NCI-H526 (cell line): ENCODE results near the gene ETV4.
A peak's percentile ranks its signal among the peaks of the same experiment; 100 is the strongest.

Experiments used
- DNase-seq, 2 experiments: peaks; one replicate each; lab custom pipeline; 2025; lab: John Stamatoyannopoulos, UW

The ETV4 gene

DNA sequence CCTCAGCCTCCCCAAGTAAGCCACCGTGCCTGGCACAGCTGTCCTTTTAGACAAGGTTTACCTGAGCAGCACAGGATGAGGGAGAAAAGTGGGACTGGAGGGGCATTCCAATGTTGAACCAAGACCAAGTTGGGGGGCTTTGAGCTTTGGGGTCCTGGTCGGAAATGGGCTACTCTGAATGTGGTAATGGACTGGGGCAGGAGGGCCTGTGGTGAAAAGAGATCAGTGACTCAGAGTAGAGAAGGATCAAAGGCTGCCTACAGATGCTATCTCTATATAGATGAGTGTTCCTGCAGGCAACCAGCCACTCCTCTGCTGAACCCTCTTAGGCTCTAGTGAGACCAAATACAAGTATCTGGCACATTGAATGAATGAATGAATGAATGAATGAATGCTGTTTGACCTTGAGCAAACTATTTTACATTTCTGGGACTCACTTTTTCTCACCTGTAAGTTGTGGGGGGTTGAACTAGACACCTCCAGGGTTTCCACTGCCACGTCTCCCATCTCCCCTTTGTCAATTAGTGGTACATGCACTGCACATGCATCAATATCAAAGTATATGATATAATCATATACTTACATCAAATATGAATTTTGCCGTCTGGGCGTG is 26.3 kb upstream of the ETV4 start:
- DNase-seq = no peak

DNA sequence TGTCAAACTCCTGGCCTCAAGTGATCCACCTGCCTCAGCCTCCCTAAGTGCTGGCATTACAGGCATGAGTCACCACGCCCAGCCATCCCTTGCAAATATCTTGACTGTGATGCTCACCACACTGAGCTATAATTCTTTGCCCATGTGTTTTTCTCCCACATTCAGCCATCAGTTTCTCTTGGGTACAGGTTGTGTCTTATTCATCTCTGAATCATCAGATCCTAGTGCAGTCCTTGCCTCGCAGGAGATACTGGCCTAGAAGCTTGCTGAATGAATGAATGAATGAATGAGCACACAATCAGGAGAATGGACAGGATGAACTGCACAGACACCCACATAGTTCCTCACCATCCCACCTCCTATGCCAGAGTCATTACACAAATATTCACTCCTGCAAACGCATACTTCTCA is 24.4 kb upstream of the ETV4 start:
- no peak for DNase-seq

DNA sequence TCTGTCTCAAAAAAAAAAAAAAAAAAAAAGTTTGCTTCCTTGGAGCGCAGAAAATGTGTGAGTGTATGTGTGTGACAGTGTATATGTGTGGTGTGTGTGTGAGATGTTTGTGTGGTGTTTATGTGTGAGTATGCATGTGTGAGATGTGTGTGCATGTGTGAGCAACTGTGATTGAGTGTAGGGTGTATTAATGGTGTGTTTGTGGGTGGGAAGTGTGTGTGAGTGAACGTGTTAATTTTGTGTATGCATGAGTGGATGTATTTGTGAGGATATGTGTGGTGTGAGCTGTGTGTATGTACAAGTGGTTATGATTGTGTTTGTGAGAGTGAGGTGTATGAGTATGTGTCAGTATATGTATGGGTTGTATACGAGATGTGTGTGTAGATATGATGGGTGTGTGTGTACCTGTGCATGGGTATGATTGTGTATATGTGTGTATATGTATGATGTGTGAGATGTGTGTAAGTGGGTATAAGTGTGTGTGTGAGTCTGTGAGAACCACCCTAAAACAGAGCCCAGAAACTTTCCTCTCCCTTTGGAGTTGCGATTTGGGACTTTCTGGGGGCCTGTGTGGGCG is 22.5 kb upstream of the ETV4 start:
- no peak for DNase-seq

DNA sequence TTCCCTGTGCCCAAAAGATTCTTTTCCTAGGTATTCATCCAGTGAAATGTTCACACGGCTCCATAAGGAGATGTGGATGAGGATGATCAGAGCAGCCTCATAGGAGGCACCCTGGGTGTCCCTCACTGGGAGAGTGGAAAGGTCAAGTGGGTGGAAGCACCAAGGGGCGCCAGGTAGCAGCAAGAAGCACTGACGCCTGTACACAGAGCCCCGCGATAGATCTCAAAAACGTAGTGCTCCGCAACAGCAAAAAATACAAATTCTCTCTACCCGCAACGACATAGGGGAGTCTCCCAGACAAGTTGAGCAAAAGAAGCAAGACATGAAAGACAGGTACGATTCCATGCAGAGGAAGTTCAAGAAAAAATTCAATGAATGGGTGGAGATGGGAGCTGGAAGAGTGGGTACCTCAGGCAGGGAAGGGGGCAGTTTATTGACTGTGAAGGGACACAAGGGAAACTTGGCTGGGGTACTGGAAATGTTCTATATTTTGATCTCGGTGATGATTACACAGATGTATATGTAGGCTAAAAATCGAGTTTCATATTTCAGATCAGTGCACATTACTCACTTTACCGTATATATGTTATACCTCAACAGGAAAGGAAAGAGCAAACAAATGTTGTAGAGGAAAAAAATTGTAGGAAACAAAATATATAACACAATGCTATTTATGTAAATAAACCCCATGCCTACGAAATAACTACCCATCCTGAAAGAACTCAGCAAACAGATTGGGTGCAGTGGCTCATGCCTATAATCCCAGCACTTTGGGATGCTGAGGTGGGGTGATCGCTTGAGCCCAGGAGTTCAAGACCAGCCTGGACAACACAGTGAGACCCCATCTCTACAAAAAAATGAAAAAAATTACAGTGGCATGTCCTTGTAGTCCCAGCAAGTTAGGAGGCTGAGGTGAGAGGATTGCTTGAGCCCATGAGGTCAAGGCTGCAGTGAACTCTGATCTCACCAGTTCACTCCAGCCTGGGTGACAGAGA is 17.8 kb upstream of the ETV4 start:
- DNase-seq = no peak

DNA sequence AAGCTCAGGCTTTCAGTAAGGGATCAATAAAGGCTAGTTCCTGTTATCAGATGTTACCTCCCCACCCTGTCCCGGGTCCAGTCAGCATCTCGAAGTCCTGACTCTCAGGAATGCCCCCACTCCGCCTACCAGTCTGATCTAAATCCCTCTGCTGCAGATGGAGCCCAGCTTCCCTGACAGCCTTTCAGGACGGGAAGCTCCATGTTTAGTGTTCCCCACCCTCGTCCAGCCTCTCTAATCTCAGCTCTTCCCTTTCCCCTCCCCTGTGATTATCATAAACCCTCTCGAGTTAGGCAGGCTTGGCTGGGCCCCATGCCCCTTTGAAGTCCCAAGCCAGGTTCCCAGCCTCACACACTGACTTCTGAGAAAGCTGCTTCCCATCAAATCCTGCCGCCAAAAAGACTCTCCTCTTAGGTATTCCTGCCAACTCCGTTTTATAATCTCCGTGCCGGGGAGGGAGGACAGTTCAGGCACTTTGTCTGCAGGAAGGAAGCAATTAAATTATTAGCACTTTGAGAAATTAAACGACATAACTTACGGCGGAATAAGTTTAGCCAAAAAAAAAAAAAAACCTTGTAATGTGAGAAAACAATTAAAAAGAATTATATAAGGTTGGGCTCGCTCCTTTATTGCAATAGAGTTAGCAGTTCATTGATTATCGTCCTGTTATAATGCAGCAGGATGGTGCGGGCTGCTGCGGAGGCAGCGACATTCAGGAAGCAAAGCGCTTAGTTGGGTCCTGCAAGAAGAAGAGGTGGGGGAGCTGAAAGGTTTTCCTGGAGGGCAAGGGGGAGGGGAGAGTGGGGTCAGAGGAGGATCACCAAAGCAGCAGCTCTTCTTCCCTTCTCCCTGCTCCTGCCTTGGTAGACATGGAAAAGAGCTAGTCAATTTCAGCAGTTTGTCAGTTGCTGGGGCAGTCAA is 16.8 kb upstream of the ETV4 start:
- no peak for DNase-seq

DNA sequence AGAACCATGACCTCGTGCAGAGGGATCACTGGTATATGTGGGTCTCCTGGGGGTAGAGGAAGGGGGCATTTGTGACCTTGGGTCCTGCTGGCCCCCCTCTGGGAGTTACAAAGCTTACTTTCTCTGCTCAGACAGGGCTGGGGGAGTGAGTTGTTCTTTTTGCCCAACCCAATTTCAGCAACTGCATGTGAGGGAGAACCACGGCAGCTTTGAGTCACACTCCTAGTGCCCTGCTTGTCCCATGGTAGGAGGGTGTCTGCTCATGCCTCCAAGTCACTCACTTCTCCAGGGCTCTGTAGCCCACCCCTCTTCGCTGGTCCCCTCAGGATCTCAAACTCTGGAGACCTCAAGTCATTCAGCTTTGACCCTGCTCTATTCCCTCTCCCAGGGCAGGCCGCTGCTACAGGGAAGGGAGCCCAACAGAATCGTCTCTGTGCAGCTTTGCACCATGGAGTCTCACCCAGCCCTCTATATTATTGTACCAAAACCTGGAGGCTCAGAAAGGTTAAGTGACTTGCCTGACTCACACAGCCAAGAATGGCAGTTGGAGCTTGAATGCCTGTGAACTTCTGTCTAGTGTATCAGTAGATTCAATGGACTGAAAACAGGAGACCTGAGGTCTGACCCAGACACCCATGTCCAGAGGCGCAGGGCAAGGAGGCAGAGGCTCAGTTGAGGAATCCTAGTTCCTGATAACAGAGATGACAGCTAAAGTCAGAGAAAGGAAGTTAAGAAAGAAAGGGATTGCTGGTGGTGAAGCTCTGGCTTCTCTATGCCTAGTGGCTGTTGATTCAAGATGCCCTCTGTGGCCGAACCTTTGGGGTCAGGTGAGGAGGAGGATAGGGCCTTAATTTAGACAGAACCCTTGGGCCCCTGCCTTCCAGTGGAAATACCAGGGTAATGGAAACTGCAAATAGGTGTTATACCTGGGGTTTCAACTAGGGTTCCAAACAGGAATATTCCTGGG is 14.6 kb upstream of the ETV4 start:
- DNase-seq = no peak

DNA sequence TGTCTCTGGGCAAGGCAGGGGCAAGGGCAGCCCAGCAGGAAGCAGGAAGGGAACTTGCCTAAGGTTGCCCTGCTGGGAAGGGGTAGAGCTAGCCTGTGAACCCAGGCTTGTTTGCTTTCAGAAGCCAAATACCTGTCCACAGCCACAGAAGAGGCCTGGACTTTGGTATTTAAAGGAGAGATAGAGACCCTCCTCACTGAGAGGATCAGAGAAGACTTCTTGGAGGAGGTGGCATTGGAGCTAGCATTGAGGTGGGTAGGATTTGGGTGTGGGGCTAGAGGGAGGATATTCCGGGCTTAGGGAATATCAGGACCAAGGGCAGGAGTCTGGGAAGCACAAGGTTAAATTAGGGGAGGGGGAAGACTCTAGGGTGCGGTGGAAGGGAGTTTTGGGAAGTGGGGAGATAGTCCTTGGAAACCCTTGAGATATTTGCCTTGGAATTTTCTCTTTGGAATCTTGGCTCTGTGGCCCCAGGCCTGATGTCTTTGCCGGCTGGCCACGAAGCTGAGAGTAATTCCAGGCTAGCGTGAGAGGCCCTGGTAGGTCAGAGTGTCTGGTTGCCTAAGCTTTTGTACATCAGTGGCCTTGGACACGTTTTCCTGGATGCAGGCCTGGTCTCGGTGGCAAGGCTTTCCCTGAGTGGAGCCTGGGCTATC is 13.1 kb upstream of the ETV4 start:
- DNase-seq = no peak

DNA sequence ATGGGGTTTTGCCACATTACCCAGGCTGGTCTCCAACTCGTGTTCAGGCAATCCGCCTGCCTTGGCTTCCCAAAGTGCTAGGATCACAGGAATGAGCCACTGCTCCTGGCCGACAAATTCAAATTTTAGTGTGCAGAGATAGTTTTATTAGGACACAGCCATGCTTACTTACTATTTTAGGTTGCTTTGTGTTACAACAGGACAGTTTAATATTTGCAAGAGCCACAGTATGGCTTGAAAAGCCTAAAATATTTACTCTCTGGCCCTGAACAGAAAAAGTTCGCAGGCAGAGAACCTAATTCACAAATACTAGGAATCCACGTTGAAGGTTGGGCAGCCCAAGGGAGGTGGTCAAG is 12.6 kb upstream of the ETV4 start:
- DNase-seq = no peak

DNA sequence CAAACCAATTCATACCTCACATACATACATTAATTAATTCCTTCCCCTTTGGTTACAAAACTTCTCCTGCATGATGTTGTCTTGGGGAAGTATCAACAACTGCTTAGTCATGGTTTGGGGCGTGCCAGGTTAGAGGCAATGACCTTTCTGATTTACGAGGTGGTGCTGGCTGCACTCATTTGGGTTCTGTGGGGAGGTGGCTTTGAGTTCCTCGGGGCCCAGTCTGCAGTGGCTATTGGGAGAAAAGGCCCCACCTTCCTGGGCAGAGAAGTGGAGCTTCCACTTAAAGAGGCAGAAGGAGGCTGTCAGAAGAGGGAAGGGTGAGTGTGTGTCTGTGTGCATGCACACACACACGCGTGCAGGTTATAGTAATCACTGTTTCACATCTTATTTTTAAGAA is 10.2 kb upstream of the ETV4 start:
- DNase-seq = no peak

DNA sequence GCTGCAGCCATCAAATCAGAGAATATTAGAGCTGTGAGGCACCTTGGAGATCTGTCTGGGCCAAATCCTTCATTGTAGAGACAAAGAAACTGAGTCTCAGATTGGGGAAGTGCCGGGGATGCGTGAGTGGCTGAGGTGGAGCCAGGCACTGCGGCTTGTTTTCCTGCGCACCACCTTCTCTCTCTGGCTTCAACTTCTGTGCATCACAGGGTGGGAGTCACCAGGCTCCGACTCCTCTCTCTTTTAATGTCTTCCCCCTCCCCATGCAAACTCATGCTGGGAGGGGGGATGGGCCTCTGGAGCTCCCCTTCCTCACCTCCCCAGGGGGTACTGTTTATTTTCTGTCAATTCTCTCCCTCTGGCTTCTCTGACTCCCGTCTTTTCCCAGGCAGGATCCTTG is 8.7 kb upstream of the ETV4 start:
- DNase-seq = no peak

DNA sequence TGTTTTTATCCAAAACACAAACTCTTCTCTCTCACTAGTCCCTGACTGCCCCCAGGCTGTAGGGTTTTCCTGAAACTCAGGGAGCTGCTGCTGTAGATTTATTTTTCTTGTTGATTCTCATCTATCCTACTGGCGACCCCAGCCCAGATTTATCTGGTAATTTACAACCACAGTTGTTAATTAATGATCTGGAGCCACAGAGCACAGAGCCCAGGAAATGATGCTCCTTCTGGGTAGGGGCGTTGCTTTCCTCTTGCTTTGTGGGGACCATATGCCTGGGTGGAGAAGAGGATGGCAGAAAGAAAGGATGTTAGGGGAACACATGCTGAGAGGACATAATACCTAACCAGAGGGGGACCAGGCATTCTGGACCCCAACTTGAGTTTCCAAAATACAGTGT is 7.4 kb upstream of the ETV4 start:
- DNase-seq = no peak

DNA sequence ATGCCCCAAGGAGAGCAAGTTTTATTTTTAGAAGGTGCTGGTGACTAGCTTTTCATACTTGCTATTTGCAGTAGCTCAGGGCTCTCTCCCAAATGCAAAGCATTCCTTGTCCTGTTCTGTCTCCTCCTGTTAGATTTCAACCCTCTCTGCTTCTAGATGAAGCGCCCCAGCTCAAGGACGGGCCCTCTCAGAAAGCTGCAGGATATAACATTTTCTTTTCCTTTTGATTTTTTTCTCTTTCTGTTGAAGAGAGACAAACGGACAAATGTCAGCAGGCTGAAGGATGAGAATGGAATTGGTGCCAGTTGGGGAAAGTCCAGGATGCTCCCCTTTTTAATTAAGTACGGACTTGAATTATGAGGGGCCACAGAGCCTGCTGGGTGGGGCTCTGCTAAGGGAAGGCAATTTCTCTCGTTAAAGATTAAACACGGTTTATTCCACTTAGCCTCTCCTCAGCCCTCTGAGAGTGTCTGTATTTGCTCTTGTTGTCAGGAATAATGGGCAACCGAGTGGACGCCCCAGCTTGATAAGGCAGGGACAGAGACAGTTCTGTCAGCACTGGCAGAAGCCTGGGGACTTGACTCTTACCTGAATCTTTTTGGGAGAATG is 6.2 kb upstream of the ETV4 start:
- no peak for DNase-seq

DNA sequence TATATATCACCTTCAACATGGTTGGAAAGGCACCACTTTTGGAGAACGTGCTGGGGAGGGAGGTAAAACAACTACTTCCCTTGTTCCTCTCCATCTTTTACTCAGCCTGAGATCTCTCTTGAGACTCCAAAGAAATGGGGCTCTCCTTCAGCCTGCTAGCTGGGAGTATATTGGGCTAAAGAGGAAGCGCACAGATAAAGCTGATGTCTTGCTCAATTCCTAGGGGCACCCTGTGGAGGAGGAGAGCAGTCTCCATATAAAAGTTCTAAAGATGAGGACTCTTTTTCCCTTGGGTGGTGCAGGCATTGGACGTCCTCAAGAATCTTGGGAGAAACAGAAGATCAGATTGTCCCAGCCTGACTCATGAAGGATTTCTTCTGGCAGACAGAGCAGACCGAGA is 4.6 kb upstream of the ETV4 start:
- DNase-seq = no peak

DNA sequence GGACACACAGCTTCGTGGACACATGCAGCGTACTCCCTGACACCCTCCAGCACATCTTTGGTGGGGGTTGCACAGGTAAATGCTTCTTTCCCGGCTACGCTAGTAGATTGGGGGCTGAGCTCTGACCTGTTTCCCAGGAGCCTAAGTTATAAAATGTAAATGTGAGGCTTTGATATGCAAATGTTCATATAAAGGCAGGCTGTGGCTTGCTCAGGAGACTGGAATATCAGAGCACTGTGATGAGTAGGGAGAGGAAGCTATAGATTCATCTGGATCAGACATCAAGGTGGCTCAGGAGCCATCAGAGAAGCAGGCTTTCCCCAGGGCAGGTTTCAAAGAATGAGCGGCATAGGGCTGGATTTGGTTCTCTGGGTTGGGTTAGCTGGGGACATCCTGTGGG is 3.4 kb upstream of the ETV4 start:
- peak; percentile 89 to 91 for DNase-seq

DNA sequence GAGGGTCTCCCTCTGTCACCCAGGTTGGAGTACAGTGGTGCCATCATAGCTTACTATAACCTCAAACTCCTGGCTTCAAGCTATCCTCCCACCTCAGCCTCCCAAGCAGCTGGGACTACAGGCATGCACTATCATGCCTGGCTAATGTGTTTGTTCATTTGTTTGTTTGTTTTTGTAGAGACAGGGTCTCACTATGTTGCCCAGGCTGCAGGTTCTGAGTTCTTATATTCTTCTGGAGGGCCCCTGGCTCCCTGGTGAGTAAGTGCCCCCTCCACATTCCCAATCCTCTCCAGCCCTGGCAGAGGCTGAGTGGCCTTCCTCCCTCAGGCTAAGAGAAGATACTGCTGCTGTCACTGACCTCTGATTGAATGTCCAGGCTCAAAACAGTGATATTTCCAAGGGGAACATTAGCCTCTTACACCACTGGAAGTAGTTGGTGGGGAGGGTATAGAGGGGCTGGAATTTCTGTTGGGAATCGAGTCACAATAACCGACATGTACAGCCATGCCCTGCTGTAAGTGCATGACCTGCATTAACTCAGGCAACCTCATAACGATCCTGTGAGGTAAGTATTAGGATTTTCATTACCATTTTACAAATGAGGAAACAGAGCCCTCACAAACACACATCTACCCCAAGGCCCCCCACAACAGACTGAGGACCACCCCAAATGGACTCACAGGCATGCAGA is 2.7 kb upstream of the ETV4 start:
- DNase-seq = no peak

DNA sequence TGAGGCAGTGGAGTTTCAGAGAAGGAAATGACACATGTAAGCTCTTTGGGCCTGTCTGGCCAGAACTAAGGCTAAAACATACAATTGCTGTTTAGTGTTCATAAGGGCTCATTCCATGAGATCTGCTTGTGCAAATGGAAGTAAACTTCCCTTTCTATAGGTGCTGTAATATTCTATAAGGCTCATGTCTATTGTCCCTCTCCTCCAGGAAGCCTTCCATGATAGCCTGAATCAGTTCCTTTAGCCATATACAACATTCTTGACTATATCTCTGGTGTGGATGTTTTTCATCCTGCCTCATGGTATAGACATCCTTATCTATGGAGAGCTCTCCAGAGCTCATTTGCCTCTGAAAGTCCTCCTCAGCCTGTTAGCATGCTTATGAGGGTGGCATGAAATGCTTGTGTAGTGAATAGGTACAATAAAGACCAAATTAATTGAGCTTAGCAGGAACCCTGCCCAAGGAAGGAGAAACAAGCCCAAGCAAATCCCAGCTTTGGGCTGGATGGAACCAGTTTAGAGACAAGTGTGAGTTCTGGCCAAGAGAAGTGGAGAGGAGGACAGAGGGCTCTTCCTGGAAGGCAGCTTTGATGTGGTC is 1.6 kb upstream of the ETV4 start:
- no peak for DNase-seq

DNA sequence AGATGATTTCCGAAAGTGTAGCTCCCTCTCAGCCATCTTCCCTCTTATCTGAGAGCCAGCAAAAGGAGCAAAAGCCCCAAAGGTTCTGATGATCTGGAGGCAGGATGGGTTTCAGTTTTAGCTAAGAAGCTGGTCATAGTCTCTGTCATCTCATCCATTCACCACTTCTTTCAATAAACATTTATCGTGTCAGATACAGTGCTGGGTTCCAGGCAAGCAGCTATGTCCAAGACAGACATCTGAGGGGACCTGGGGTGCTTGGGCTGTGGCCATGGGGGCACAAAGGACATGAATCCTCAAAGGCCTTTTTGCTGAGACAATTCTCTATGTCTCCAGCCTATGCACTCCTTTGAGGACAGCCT is 1.0 kb upstream of the ETV4 start:
- DNase-seq = no peak

DNA sequence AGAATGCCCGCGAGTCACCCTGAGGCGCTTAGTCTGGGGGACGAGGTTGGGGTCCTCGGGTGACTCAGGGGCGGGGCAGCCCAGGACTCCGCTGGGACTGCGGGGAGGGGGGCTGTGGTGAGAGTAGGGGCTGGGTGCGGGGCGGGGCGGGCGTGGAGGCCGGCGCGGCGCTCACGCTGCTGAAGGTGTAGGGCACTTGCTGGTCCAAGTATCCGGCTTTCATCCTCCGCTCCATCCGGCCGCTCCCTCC is 832 bp downstream of the ETV4 start:
- peak in 1 of 2 experiments; percentile 66 for DNase-seq
